IMR-90 (cell line): ENCODE data around the gene ATP4B.

ENCODE experiments used
- POLR2A ChIP-seq: IDR thresholded peaks from 2 replicates; pipeline ENCODE4 v1.6.1; 2012; ENCODE audit warnings: mild to moderate bottlenecking, low read depth, low read length
- TF ChIP-seq, protein P1 (sequence below): conservative IDR thresholded peaks from 2 replicates; pipeline ENCODE4 v1.5.1; 2012; ENCODE audit warnings: mild to moderate bottlenecking, low read depth, low read length, improper control_type of control experiment

DNA sequence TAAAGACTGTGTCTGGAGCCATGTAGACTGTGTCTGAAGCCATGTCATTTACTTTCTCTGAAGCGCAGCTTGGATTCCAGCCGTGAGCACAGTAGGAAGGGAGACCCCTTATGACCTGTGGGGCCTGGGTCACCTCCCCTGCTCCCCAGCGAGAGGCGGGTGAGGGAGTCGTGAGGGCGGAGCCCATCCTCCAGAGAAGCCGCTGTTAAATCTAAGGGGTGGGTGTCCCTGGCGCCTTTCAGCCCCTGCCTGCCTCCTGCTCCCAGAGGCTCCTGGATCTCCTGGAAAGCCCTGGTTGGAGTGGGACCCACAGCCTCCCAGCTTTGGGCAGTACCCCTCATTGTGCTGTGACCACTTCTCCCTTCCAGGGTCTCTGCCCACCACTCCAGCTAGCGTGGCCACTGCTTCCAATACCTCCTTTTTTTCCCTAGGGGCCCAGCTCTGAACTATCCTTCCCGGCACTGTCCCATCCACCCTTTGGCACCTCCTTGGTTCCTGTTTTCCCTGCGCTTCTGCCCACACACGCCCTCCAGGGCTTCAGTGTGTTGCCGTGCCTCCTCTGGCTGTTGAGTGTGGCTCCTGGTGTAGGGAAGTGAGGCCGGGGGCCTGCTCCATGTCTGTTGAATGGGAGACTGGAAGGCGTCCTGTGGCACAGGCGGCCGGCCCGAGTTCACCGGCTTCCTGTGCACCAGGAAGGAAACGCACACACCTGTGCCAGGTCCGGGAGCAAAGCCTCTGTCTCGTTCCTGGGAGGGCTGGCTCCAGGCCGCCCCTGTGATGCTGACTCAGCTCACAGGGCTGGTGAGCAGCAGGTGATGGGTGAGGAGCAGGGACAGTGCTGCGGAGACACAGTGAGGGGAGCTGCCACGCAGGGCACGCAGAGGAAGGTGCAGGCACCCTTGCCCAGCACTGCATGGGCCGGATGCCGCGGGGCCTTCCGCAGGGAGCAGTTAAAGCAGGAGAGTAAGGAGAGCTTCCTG is 29.4 kb downstream of the ATP4B start:
- TF ChIP-seq, protein P1, sequence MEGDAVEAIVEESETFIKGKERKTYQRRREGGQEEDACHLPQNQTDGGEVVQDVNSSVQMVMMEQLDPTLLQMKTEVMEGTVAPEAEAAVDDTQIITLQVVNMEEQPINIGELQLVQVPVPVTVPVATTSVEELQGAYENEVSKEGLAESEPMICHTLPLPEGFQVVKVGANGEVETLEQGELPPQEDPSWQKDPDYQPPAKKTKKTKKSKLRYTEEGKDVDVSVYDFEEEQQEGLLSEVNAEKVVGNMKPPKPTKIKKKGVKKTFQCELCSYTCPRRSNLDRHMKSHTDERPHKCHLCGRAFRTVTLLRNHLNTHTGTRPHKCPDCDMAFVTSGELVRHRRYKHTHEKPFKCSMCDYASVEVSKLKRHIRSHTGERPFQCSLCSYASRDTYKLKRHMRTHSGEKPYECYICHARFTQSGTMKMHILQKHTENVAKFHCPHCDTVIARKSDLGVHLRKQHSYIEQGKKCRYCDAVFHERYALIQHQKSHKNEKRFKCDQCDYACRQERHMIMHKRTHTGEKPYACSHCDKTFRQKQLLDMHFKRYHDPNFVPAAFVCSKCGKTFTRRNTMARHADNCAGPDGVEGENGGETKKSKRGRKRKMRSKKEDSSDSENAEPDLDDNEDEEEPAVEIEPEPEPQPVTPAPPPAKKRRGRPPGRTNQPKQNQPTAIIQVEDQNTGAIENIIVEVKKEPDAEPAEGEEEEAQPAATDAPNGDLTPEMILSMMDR = no peak
- TF ChIP-seq POLR2A = no peak
